HG03432 (cell line): ENCODE results near the gene HOXA9.

Source experiments
- ATAC-seq: cut with Tn5 transposase; IDR thresholded peaks from one replicate; pipeline ENCODE4 v1.9.1; 2021; ENCODE audit warnings: mild to moderate bottlenecking, moderate library complexity; ENCODE audit not compliant: unreplicated experiment

Gene HOXA9

DNA sequence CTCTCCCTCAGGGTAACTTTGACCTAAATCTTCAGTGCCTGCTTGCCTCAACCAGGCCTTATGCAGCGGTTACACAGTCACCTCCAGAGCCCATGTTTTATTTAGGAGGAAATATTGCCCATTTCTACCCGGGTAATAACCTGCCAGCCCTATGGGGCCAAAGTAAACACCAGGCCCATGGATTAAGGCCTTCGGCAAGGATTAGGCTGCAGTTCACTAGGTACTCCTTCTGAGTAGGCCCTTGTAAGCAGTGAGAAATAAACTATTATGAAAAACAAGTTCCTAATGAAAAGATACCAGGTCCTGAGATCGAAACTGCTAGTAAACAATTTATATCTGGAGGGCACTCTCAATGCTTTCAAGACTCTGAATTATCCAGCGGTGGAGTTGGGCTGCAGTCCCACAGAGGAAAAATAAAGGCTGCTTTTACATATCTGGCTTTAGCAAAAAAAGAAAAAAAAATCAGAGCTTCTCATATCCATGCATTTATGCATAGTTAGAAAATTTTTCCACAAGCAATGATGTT, 12.5 kb upstream of the HOXA9 start:
- ATAC-seq, result no peak

DNA sequence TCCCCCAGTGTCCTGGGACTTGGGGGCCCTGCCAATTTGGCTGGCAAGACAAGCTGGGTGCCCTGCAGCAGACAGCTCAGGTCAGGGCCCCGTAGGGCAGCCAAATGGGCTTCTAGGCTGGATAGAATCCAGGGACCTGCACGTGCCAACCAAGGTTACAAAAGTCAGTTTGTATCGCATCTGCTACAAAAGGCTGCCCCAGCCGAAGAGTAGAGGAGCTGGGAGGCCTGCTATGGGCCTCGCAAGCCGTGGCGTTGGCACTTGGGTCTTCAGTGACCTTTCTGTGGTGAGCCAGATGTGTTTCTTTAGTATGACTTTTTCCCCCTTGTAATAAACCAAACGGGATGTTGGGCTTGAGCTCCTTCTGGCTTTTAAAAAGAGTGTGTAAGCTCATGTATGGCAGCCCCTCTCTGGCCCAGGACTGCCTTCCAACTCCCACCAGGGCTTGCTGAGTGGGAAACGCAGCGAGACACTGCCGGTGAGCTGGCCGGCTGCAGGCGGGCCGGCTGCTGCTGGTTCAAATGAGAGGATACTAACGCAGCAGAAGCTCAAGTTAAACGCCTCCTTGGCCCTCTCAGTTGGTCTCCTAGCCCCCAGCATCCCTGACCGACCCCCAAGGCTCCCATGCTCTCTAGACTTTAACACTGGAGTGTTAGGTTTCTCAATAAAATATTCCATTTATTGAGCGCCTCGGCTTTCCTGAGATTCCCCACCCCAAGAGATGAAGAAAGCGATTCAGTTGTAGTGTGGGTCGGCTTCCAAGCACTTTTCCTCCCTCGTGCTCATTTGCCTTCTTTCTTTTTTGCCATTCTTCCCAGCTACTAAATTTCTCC, 11.8 kb upstream of the HOXA9 start:
- ATAC-seq, result no peak

DNA sequence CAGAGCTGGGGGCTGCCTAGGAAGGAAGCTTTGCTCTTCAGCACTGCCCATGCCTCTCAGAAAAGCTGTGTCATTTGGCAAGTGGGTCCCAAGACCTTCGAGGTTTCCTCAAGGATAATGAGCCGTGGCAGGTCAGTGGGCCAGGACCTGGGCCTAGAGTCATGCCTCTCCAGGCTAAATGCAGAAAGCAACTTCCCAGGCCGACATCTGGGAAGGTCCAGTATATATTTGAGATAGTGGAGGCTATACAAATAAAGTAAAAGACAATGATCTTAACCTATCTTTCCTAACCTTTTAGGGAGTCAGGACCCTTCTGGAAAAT, 11.1 kb upstream of the HOXA9 start:
- ATAC-seq, result no peak

DNA sequence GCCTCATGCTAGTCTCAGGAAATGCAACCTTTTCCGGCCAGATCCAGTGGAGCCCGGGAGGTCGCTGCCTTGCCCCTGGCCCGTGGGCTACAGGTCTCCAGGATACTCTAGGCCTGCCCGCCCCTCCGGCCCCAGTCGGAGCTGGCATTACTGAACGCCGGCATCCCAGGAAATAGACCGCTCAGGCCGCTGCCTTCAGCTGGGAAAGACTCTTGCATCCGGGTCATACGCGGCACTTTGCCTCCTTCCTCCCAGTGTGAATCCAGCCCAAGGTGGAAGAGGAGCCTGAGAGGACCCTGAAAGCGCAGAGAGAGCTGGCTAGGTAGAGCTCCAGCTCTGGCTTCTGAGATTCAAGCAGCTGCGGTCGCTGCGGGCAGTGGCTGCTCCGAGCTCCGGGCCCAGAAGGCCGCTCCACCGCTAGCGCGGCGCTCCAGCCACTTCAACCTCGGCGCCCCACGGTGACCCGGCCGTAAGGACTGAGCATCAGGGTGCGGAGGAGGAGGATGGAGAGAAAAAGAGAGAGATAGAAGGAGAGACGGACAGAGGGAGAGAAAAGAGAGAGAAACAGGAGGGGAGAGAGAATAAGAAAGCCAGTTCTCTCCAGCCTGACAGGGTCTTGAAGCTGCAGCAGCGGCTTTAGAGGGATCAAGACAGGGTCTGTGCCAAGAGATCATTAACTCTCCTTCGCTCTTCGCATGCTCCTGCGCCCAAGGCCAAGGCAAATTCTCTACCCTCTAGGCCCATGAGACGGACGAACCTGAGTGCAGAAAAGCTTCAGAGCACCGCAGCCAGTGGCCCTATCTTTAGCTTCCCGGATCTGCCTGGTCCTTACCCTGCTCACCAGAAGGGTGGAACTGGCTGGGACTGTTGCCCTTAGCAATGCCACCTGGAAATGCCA, 10.5 kb upstream of the HOXA9 start:
- no peak for ATAC-seq

- ATAC-seq, result no peak
Observed at GRCh38 chr7:27174874-27175625, 9.7 kb upstream of the HOXA9 start.

GRCh38 chr7:27173956-27174873, 8.9 kb upstream of the HOXA9 start, which contains the start of gene HOXA10:
Gene HOXA10 (minus strand): TSS chr7:27174320. CDS start chr7:27174306, 14 bp downstream.
- no peak for ATAC-seq

DNA sequence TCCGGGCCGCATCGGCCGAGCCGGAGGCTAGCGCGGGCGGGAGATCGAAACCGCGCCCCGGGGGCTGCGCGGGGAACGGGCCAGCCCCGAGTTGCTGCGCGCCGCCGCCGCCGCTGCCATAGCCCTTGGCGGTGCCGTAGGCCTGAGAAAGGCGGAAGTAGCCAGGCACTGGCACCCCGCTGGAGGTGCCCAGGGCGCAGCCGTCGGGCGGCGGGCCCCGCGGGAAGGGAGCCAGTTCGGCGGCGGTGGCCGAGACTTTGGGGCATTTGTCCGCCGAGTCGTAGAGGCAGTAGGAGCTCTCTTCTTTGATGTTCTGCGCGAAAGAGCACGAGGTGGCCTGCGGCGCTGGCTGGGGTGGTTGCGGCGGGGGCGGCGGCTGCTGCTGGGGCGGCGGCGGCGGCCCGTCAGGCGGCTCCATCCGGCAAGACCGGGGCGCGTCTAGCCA, 8.2 kb upstream of the HOXA9 start:
- peak; percentile 50 for ATAC-seq

GRCh38 chr7:27172823-27173510, 7.6 kb upstream of the HOXA9 start:
- peak; percentile 31 for ATAC-seq

GRCh38 chr7:27172315-27172774, 7.0 kb upstream of the HOXA9 start:
- no peak for ATAC-seq

- ATAC-seq, result no peak
Observed at GRCh38 chr7:27171637-27172314, 6.4 kb upstream of the HOXA9 start.

DNA sequence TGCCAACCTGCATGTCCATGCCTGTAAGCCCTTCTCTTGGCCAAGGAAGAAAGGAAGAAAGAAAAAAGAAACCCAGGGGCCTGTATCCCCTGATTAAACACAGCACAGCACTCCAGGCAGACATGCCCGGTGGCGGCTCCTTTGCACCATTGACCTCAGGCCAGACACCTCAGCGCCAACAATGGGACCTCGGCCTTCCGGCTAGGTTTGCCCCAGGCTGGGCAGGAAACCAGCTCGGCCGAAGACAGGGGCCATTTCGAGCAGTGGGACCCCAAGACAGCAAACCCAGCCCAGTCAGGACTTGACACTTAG, 5.9 kb upstream of the HOXA9 start:
- ATAC-seq, result no peak

GRCh38 chr7:27170426-27171324, 5.3 kb upstream of the HOXA9 start:
- ATAC-seq, result no peak

GRCh38 chr7:27169658-27170425, 4.5 kb upstream of the HOXA9 start:
- no peak for ATAC-seq

DNA sequence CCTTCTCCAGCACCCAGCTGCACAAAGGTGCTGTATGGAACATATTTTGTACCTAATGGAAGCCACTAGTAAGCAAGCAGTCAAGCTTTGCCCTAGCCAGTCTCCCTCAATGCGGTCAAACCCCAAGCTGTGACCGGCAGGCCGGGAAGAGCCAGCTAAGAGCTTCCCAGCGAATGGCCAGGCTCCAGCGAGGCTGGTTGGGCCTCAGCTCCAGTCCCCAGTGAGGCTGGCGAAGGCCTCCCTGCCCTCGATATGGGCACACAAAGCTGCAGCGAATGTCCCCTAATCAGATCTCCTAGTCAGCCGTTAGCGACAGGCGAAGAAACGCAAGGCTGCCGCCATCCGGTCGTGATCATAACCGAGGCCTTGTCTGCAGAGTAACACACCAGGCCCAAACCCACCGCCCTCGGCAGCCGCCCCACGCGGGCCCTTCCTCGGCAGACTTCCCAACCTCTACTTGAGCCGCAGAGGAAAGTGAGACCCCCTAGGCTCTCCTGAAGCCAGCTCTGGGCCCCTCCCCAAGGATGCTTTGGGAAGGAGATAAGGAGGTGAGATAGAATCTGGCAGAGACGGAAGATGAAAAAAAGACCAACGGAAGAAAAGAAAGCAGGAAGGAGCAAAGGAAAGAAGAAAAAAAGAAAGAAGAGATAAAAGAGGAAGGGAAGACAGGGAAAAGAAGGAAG, 3.1 kb upstream of the HOXA9 start:
- ATAC-seq, result no peak

DNA sequence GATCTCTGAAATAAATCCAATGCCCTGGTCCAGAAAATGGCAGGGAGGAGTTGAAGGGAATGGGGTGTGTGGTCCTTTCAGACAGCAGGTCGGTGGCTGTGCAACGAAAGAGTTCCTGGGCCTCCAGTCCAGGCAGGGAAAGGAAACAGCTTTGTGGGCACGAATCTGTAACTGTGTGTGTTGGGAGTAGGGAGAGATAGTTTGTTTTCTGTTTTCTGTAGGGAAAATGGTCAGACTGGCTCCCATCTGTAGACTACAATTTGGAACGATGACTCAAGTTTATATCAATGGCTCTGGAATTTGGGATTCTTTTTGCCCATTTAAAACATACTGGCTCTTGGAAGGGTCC, 2.6 kb upstream of the HOXA9 start:
- no peak for ATAC-seq
